Activated CD4-positive, alpha-beta T cell treated with anti-CD3 and anti-CD28 coated beads, Interleukin-10, Interleukin-2, amounts not matched to agents 100 ng/mL and 50 ng/mL, durations not matched to agents 16 hours and 8 hours (primary cell): ENCODE results near the gene CLTC.

Experiments used
- DNase-seq: peaks from one replicate; pipeline ENCODE4 v3.0.0-alpha.2; 2020

The CLTC gene

GRCh38 chr17:59730268-59730834 is 110.7 kb downstream of the CLTC start:
- DNase-seq, result no peak

DNA sequence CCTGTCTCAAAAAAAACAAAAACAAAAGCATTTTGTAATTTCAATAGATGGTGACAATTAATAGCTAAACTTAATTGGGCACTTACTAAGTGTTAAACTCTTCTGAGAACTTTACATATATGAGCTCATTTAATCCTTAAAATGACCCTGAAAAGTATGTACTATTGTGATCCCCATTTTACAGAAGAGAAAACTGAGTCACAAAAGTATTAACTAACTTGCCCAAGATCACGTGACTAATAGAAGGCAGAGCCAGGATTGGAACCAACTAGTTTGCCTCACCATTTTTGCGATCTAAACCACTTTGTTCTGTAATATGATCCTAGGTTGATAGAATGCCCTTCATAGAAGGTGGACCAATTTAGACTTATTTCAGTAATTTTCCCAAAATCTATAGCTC is 114.0 kb downstream of the CLTC start:
- no peak for DNase-seq

- DNase-seq, result no peak
Measured at GRCh38 chr17:59734226-59734625, 114.5 kb downstream of the CLTC start.

DNA sequence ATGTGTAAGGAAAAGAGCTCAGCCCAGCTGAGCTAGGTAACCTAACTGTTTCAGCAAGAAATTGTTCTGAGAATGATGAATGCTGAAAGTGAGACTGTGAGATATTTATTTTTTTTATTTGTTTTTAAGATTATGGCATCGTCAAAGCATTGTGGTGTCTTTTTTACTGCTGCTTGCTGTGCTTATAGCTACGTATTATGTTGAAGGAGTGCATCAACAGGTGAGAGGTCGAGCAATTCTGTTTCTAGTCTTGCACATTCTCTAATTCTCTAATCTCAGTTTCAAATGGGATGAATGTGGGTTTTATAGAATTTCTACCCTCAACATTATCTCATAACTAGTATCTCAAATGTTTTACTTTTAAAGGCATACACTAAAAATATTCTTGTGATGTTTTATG is 117.6 kb downstream of the CLTC start:
- DNase-seq, result no peak

DNA sequence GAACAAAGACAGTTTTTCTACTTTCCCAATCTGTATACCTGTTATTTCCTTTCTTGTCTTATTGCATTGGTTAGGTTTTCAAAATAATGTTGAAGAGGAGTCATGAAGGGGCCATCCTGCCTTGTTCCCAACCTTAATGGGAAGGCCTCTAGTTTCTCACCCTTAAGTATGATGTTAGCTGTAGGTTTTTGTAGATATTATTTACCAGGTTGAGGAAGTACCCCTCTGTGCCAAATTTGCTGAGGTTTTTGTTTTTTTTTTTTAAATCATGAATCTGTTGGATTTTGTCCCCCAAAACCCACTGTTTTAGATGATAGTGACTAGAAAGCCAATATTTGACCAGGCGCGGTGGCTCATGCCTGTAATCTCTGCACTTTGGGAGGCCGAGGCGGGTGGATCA is 124.1 kb downstream of the CLTC start:
- DNase-seq, result no peak

DNA sequence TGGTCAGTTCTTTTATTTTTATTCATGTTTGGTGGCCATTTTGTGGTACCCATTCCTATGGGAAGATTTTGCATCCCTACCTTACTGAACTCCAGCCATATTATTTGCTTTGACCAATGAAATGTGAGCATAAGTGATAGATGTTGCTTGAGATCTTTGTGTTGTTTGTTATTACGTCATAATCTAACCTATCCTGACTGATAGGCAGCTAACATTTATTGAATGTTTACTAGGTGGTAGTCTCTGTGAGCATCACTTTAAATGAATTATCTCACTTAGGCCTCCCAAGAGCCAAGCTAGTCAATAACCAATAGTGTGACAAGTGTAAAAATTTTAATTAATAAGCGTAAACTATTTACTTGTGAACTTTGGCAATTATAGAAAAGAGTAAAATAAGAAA is 125.3 kb downstream of the CLTC start:
- DNase-seq, result no peak
